ENCODE measurements around the gene HOXD12.

Gene HOXD12

DNA sequence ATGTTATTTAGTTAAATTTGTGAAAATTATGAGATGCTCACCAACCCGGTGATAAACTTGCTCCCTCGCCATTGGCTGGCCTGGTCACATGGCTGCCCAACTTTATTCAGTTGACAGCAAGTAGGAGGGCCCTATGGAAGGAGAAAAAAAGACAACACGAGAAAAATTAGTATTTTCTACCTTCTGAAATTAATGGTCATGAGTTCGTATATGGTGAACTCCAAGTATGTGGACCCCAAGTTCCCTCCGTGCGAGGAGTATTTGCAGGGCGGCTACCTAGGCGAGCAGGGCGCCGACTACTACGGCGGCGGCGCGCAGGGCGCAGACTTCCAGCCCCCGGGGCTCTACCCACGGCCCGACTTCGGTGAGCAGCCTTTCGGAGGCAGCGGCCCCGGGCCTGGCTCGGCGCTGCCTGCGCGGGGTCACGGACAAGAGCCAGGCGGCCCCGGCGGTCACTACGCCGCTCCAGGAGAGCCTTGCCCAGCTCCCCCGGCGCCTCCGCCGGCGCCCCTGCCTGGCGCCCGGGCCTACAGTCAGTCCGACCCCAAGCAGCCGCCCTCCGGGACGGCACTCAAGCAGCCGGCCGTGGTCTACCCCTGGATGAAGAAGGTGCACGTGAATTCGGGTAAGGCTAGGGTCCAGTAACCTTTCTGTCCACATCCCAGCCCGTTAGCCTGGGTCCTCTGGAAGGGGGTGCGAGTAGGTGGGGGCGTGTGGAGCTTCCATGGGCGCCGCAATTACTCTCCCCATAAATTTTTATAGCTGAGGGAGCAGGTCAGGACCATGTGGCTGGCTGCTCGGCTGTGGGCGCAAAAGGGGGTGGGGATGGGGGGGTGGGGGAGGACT lies 52.1 kb downstream of the HOXD12 start, which contains the start of gene HOXD4:
TSS of gene HOXD4 (plus strand) at position 109 of the 846 bp plus-strand sequence. CDS start at position 193, 84 bp downstream.
- no peak for DNase-seq

All from DMS53 (cell line).